HepG2 (cell line): ENCODE measurements around the gene P4HB. TPM values are rescaled to one million over a fixed set of nuclear protein-coding genes. Genes with fewer than 3 reads are reported as not detected.

Experiments
- ARID2 ChIP-seq: sonication (generic); formaldehyde crosslinking; IDR thresholded peaks from 2 replicates; pipeline ENCODE4 v1.8.1; 2022; ENCODE audit warnings: mild to moderate bottlenecking, missing genetic modification reagents, borderline replicate concordance
- HNRNPLL ChIP-seq: fragments of 200-400 bp; formaldehyde crosslinking; IDR thresholded peaks from 2 replicates; pipeline ENCODE4 v1.6.1; 2017; ENCODE audit warnings: mild to moderate bottlenecking, low read depth, low read length; ENCODE audit not compliant: poor library complexity, severe bottlenecking
- HOXA9 ChIP-seq: sonication (generic); formaldehyde crosslinking; IDR thresholded peaks from 2 replicates; pipeline ENCODE4 v1.8.1; 2022; ENCODE audit warnings: missing genetic modification reagents, mild to moderate bottlenecking, moderate library complexity, borderline replicate concordance
- NFE2L2 ChIP-seq: fragments of 150-350 bp; IDR thresholded peaks from 2 replicates; pipeline ENCODE4 v1.6.1; 2014; ENCODE audit warnings: low read length
- SIX1 ChIP-seq: sonication (generic); formaldehyde crosslinking; IDR thresholded peaks from 2 replicates; pipeline ENCODE4 v1.4.0; 2020; ENCODE audit warnings: missing genetic modification reagents, borderline replicate concordance
- SPEN ChIP-seq: sonication (generic); formaldehyde crosslinking; IDR thresholded peaks from 2 replicates; pipeline ENCODE4 v1.5.1; 2020; ENCODE audit warnings: low read depth, mild to moderate bottlenecking, missing genetic modification reagents
- ZNF10 ChIP-seq: sonication (generic); formaldehyde crosslinking; IDR thresholded peaks from 2 replicates; pipeline ENCODE4 v1.4.0; 2020; ENCODE audit warnings: mild to moderate bottlenecking, low read depth, missing genetic modification reagents, borderline replicate concordance
- ZNF629 ChIP-seq: sonication (generic); formaldehyde crosslinking; conservative IDR thresholded peaks from 2 replicates; pipeline ENCODE4 v1.5.0; 2020; ENCODE audit warnings: missing genetic modification reagents
- polyA plus RNA-seq, 8 experiments: library from polyadenylated mRNA; depleted of rRNA in 3 of 8; stranded (reverse) in 7 of 8; unstranded in 1 of 8; fragments of >200 nt; fragmentation: Illumina TruSeq in 4 of 8; extraction: Trizol in 4 of 8; gene quantifications; 2 replicates each; pipeline versions ENCODE4 v1.2.1 to v1.2.3, GENCODE V29; 2011 to 2016; ENCODE audit warnings: low read depth in 4 of 8, missing spikeins in 1 of 8, mixed read lengths in 1 of 8; ENCODE audit not compliant: insufficient read depth in 1 of 8
- total RNA-seq, 5 experiments: library from RNA; depleted of rRNA; stranded (reverse); fragments of >200 nt; fragmentation: Illumina TruSeq; extraction: Trizol; gene quantifications; 2 replicates each; pipeline ENCODE4 v1.2.3, GENCODE V29; 2016; ENCODE audit warnings: low read depth in 1 of 5
- TF ChIP-seq, protein P1 (sequence below): sonication (generic); formaldehyde crosslinking; IDR thresholded peaks from 2 replicates; pipeline ENCODE4 v1.8.1; 2023; ENCODE audit warnings: mild to moderate bottlenecking, missing genetic modification reagents
- TF ChIP-seq, protein P2 (sequence below): sonication (generic); formaldehyde crosslinking; IDR thresholded peaks from 2 replicates; pipeline ENCODE4 v1.5.1; 2020; ENCODE audit warnings: mild to moderate bottlenecking, missing genetic modification reagents, borderline replicate concordance
- TF ChIP-seq, protein P3 (sequence below): sonication (generic); formaldehyde crosslinking; conservative IDR thresholded peaks from 2 replicates; pipeline ENCODE4 v1.8.0; 2022; ENCODE audit warnings: low read depth, missing genetic modification reagents
- TF ChIP-seq, protein P4 (sequence below): sonication (generic); formaldehyde crosslinking; IDR thresholded peaks from 2 replicates; pipeline ENCODE4 v1.8.1; 2023; ENCODE audit warnings: mild to moderate bottlenecking, inconsistent platforms, moderate library complexity, missing genetic modification reagents, borderline replicate concordance
- TF ChIP-seq, protein P5 (sequence below): sonication (generic); formaldehyde crosslinking; IDR thresholded peaks from 2 replicates; pipeline ENCODE4 v1.5.0; 2020; ENCODE audit warnings: mild to moderate bottlenecking, missing genetic modification reagents, borderline replicate concordance

Gene P4HB
- total and polyA plus RNA-seq, 2 of the 13 experiments (the other 11 are each of a cell fraction or from before 2014, with no cell fraction given) = 185 to 782 TPM

DNA sequence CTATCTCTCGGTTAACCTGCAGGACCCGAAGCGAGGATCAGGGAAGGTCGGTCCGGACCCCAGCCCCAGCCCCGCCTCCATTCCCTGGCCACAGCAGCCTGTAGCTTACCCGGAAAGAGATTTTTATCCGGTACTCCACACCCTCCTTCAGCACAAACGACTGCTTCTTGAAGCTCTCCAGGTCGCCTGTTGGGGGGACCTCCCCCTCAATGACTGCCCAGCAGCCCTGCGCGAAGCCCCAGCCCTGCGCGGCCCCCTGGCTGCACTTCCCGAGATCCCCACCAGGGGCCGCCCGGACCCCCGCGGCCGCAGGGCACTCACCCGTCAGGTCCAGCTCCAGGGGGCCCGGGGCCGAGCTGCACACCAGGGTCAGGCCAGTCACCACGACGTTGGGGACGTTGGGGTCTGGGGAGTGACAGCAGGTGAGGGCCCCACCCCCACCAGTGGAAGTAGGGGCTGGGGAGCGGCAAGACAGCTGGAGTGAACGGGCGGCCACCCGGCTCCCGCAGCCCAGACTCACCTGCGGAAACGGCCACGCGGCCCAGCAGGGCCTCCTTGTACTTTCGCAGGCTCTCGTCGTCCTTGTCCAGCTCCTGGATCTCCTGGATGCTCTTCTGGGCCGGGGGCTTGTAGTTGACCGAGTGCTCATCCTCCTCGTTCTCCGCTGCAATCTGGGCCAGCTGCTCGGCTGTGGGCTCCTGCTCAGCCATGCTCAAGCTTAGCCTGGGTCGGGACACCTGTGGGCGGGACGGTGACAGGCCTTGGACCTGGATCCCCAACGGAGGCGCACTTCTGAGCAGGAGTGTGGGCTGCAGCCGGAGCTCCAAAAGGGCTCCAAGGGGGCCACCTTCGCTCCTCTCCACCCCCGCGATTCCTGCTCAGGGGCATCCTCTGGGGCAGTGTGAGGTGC is 9.1 kb upstream of the P4HB start (continued):
- TF ChIP-seq, protein P1, sequence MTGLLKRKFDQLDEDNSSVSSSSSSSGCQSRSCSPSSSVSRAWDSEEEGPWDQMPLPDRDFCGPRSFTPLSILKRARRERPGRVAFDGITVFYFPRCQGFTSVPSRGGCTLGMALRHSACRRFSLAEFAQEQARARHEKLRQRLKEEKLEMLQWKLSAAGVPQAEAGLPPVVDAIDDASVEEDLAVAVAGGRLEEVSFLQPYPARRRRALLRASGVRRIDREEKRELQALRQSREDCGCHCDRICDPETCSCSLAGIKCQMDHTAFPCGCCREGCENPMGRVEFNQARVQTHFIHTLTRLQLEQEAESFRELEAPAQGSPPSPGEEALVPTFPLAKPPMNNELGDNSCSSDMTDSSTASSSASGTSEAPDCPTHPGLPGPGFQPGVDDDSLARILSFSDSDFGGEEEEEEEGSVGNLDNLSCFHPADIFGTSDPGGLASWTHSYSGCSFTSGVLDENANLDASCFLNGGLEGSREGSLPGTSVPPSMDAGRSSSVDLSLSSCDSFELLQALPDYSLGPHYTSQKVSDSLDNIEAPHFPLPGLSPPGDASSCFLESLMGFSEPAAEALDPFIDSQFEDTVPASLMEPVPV (CRISPR knock-in tag) = peak; percentile 96
- TF ChIP-seq ARID2 (CRISPR knock-in tag) (peak; percentile 88; the same call in 1 of the 2 replicates), SPEN (peak; percentile 15), ZNF629 (CRISPR knock-in tag) (no peak), HNRNPLL (peak; percentile 51), SIX1 (0 out of 2 replicates have a peak, but pooled peaks have one; percentile 24), NFE2L2 (no peak), HOXA9 (CRISPR knock-in tag) (peak; percentile 91), ZNF10 (no peak)
- TF ChIP-seq, protein P2, sequence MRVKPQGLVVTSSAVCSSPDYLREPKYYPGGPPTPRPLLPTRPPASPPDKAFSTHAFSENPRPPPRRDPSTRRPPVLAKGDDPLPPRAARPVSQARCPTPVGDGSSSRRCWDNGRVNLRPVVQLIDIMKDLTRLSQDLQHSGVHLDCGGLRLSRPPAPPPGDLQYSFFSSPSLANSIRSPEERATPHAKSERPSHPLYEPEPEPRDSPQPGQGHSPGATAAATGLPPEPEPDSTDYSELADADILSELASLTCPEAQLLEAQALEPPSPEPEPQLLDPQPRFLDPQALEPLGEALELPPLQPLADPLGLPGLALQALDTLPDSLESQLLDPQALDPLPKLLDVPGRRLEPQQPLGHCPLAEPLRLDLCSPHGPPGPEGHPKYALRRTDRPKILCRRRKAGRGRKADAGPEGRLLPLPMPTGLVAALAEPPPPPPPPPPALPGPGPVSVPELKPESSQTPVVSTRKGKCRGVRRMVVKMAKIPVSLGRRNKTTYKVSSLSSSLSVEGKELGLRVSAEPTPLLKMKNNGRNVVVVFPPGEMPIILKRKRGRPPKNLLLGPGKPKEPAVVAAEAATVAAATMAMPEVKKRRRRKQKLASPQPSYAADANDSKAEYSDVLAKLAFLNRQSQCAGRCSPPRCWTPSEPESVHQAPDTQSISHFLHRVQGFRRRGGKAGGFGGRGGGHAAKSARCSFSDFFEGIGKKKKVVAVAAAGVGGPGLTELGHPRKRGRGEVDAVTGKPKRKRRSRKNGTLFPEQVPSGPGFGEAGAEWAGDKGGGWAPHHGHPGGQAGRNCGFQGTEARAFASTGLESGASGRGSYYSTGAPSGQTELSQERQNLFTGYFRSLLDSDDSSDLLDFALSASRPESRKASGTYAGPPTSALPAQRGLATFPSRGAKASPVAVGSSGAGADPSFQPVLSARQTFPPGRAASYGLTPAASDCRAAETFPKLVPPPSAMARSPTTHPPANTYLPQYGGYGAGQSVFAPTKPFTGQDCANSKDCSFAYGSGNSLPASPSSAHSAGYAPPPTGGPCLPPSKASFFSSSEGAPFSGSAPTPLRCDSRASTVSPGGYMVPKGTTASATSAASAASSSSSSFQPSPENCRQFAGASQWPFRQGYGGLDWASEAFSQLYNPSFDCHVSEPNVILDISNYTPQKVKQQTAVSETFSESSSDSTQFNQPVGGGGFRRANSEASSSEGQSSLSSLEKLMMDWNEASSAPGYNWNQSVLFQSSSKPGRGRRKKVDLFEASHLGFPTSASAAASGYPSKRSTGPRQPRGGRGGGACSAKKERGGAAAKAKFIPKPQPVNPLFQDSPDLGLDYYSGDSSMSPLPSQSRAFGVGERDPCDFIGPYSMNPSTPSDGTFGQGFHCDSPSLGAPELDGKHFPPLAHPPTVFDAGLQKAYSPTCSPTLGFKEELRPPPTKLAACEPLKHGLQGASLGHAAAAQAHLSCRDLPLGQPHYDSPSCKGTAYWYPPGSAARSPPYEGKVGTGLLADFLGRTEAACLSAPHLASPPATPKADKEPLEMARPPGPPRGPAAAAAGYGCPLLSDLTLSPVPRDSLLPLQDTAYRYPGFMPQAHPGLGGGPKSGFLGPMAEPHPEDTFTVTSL (CRISPR knock-in tag) = no peak
- TF ChIP-seq, protein P3, sequence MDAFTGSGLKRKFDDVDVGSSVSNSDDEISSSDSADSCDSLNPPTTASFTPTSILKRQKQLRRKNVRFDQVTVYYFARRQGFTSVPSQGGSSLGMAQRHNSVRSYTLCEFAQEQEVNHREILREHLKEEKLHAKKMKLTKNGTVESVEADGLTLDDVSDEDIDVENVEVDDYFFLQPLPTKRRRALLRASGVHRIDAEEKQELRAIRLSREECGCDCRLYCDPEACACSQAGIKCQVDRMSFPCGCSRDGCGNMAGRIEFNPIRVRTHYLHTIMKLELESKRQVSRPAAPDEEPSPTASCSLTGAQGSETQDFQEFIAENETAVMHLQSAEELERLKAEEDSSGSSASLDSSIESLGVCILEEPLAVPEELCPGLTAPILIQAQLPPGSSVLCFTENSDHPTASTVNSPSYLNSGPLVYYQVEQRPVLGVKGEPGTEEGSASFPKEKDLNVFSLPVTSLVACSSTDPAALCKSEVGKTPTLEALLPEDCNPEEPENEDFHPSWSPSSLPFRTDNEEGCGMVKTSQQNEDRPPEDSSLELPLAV (CRISPR knock-in tag) = peak; percentile 57; the same call in 1 of the 2 replicates
- TF ChIP-seq, protein P4, sequence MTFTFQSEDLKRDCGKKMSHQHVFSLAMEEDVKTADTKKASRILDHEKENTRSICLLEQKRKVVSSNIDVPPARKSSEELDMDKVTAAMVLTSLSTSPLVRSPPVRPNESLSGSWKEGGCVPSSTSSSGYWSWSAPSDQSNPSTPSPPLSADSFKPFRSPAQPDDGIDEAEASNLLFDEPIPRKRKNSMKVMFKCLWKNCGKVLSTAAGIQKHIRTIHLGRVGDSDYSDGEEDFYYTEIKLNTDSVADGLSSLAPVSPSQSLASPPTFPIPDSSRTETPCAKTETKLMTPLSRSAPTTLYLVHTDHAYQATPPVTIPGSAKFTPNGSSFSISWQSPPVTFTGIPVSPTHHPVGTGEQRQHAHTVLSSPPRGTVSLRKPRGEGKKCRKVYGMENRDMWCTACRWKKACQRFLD = no peak
- TF ChIP-seq, protein P5, sequence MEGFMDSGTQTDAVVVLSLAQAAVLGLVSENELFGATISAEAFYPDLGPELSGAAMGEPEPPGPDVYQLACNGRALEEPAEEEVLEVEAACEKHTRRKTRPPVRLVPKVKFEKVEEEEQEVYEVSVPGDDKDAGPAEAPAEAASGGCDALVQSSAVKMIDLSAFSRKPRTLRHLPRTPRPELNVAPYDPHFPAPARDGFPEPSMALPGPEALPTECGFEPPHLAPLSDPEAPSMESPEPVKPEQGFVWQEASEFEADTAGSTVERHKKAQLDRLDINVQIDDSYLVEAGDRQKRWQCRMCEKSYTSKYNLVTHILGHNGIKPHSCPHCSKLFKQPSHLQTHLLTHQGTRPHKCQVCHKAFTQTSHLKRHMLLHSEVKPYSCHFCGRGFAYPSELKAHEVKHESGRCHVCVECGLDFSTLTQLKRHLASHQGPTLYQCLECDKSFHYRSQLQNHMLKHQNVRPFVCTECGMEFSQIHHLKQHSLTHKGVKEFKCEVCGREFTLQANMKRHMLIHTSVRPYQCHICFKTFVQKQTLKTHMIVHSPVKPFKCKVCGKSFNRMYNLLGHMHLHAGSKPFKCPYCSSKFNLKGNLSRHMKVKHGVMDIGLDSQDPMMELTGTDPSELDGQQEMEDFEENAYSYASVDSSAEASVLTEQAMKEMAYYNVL (CRISPR knock-in tag) = no peak
